Measurements from ENCODE around the gene UGT3A1.

UGT3A1 gene

GRCh38 chr5:35903631-35904203, 87.5 kb downstream of the UGT3A1 start:
- no peak for DNase-seq

DNA sequence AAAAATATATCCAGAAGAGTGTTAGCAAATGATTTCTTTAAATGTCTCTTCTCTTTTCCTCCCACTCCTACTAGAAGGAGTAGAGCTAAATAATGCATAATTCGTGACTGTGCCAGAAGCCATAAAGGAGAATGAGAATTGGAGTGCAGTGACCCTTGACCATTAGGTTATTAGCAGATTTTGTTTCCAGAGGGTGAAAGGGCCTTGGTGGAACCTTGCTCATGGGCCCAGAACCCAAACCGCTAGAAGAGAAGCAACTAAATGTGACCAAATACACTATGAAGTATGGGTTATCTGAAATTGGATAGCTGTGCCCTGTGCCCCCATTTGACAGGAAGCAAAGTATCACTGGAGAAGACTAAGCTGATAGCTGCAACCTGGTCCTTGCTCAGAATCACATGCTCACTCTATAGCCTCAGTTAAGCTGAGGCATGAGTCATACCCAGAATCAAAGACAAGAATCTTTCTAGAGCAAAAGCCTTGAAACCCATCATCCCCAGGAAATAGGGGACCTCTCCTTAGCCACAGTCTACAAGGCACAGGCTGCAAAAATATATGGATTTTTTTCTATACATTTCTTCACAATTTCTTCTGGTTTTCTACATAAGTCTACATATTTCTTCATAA, 89.0 kb downstream of the UGT3A1 start:
- peak in 1 of 2 donors; percentile 54 for DNase-seq

Measured in bone marrow (tissue), 2 donors.